Esophagus muscularis mucosa (tissue), 4 donors: ENCODE measurements around the gene RASL12. TPM values are rescaled to one million over a fixed set of nuclear protein-coding genes. Genes with fewer than 3 reads are reported as not detected.
A peak's percentile ranks its signal among the peaks of the same experiment; 100 is the strongest.

ENCODE experiments used
- DNase-seq: peaks from one replicate; pipeline ENCODE4 v3.0.0-alpha.2; 2017; ENCODE audit errors: extremely low spot score
- H3K27ac ChIP-seq, 4 donors: fragments of 200-600 bp; sonication (generic); replicated peaks in 1 of 4; 1 replicate in 3 of 4; 2 replicates in 1 of 4; pipeline ENCODE4 v1.5.1; 2016 to 2019; ENCODE audit warnings: mild to moderate bottlenecking in 1 of 4
- H3K27me3 ChIP-seq, 4 donors: fragments of 200-600 bp; sonication (generic); one replicate each; pipeline versions ENCODE4 v1.5.1 to v1.6.0; 2016 to 2019
- H3K36me3 ChIP-seq, 4 donors: fragments of 200-600 bp; sonication (generic); one replicate each; pipeline ENCODE4 v1.5.1; 2016 to 2019
- H3K4me1 ChIP-seq, 4 donors: fragments of 200-600 bp; sonication (generic); one replicate each; pipeline ENCODE4 v1.5.1; 2016 to 2019
- H3K4me3 ChIP-seq, 4 donors: fragments of 200-600 bp; sonication (generic); 1 replicate in 2 of 4; 2 replicates in 2 of 4; pipeline ENCODE4 v1.5.1; 2016 to 2019; ENCODE audit warnings: mild to moderate bottlenecking in 4 of 4, moderate library complexity in 1 of 4
- H3K9me3 ChIP-seq, 4 donors: fragments of 200-600 bp; sonication (generic); 1 replicate in 3 of 4; 2 replicates in 1 of 4; pipeline ENCODE4 v1.5.1; 2016 to 2019
- EP300 ChIP-seq: sonication (generic); formaldehyde crosslinking; IDR thresholded peaks from one replicate; pipeline ENCODE4 v1.6.1; 2017; ENCODE audit warnings: antibody characterized with exemption
- POLR2A ChIP-seq: fragments of 450-650 bp; IDR thresholded peaks from one replicate; pipeline ENCODE4 v1.6.1; 2017; ENCODE audit warnings: antibody characterized with exemption, moderate library complexity, mild to moderate bottlenecking, low read depth
- POLR2AphosphoS5 ChIP-seq, 2 donors: sonication (generic); formaldehyde crosslinking; IDR thresholded peaks; one replicate each; pipeline ENCODE4 v1.6.1; 2017; ENCODE audit warnings: antibody characterized with exemption in 2 of 2
- WGBS: methylation state at CpG from one replicate; pipeline ENCODE4 v1.1.5; 2018; 5-methylcytosine and 5-hydroxymethylcytosine counted together
- intact Hi-C: fragments of 100-400 bp; cut with DNase I; formaldehyde crosslinking; loops from one replicate; pipeline ENCODE4 v1.15.1; 2023
- total RNA-seq, 4 donors: library from RNA; depleted of rRNA; stranded (reverse); fragments of >200 nt; gene quantifications; one replicate each; pipeline versions ENCODE4 v1.1.0 to v1.2.1, GENCODE V29; 2016
- TF ChIP-seq, protein P1 (sequence below), 3 experiments: fragments of 200-600 bp in 2 of 3; fragments of 450-650 bp in 1 of 3; sonication (generic) in 2 of 3; IDR thresholded peaks; one replicate each; pipeline ENCODE4 v1.5.1; 2017 to 2019; ENCODE audit warnings: antibody characterized with exemption in 3 of 3, mild to moderate bottlenecking in 2 of 3, moderate library complexity in 1 of 3

RASL12 gene
- total RNA-seq, 4 donors from 2014 or later, result 123 to 216 (median 198) TPM

DNA sequence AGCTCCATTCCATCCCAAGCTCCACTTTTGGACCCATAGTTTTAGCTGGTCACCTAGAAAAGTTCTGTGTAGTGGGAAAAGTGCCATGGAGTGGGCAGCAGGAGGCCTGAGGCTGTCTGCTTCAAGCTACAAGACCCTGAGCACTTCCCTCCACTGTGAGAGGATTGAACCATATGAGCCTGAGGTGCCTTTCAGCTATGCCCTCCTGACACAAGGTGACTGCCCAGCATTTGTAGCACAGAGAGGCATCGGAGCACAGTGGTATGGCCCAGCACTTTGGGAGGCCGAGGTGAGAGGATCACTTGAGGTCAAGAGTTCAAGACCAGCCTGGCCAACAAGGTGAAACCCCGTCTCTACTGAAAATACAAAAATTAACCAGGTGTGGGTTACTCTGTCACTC, 4.8 kb upstream of the RASL12 start:
- H3K36me3 ChIP-seq, result no peaks in the 10 kb centered on the region
- intact Hi-C loops, result no loop called here
- peaks cover 62 to 73% (median 63%) of the 10 kb centered on the region in 4 donors for H3K4me1 ChIP-seq
- no peak overlapping the region for H3K4me3 ChIP-seq
- peaks cover 0 to 13% (median 0%) of the 10 kb centered on the region in 4 donors for H3K27me3 ChIP-seq
- TF ChIP-seq, protein P1, sequence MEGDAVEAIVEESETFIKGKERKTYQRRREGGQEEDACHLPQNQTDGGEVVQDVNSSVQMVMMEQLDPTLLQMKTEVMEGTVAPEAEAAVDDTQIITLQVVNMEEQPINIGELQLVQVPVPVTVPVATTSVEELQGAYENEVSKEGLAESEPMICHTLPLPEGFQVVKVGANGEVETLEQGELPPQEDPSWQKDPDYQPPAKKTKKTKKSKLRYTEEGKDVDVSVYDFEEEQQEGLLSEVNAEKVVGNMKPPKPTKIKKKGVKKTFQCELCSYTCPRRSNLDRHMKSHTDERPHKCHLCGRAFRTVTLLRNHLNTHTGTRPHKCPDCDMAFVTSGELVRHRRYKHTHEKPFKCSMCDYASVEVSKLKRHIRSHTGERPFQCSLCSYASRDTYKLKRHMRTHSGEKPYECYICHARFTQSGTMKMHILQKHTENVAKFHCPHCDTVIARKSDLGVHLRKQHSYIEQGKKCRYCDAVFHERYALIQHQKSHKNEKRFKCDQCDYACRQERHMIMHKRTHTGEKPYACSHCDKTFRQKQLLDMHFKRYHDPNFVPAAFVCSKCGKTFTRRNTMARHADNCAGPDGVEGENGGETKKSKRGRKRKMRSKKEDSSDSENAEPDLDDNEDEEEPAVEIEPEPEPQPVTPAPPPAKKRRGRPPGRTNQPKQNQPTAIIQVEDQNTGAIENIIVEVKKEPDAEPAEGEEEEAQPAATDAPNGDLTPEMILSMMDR (IDR thresholded peaks at IDR 0.05), result no peak
- no peak for TF ChIP-seq POLR2A
- TF ChIP-seq POLR2AphosphoS5 (IDR thresholded peaks at IDR 0.05), result no peak
- no peak for TF ChIP-seq EP300
- DNase-seq, result no peak
- H3K27ac ChIP-seq, result peak overlapping the region; percentile 95 to 98 (median 96)
- WGBS, result 100% methylated on average over 3 of the region's 3 CpGs
- H3K9me3 ChIP-seq, result no peaks in the 10 kb centered on the region

DNA sequence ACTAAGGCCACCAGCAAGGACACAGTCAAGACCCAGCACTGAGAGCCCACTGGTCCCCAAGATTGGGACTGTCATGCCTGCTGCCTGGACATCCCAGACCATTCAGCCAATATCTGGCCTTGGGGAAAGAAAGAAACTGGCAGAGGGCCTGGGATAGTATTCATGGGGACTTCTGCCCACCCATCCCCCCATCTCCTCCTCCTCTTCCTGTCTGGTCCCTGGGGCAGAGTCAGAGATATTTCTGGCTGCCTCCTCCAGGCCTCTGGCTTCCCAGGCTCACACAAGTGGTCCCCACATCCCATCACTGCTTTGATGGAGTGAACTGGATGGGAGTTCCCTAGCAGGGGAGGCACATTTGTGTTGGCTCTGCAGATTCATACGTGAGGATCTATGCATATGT, 4.2 kb upstream of the RASL12 start:
- intact Hi-C loops, result no loop called here
- Histone ChIP-seq H3K27me3 (peaks cover 0 to 7% (median 0%) of the 10 kb centered on the region in 4 donors), H3K27ac (peak overlapping the region; percentile 95 to 98 (median 96)), H3K4me3 (no peak overlapping the region), H3K36me3 (no peaks in the 10 kb centered on the region), H3K9me3 (no peaks in the 10 kb centered on the region), H3K4me1 (peaks cover 56 to 71% (median 60%) of the 10 kb centered on the region in 4 donors)
- WGBS, result no CpG with 5 or more reads among the region's 1 CpG
- no peak for DNase-seq
- TF ChIP-seq POLR2A (no peak), EP300 (no peak), POLR2AphosphoS5 (IDR thresholded peaks at IDR 0.05) (no peak)
- TF ChIP-seq, protein P1 (IDR thresholded peaks at IDR 0.05), result no peak

DNA sequence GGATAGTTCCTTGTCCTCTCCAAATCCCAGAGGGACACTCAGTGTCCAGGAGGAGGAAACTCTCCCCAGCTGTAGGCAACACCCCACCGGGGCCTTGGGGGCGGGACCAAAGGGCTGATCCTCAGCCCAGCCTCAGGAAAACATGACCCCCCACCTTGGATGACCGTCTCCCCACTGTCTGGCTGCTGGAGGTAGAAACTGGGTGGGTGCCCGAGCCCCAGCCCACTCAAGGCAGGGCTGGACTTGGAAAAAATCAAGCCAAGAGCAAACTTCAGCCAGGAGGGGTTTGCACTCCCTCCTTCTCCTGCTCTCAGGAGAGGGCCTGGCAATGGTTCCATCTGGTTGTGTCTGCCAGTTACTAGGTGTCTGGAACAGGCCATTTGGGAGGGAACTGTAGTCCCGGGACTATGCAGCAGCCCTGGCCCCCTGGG, 3.6 kb upstream of the RASL12 start:
- H3K27me3 ChIP-seq, result peaks cover 0 to under 1% (median 0%) of the 10 kb centered on the region in 4 donors
- H3K27ac ChIP-seq, result peak overlapping the region; percentile 95 to 98 (median 96)
- no CpG with 5 or more reads among the region's 5 CpGs for WGBS
- TF ChIP-seq POLR2AphosphoS5 (IDR thresholded peaks at IDR 0.05) (peak; percentile 7 to 28), EP300 (no peak), POLR2A (no peak)
- TF ChIP-seq, protein P1 (IDR thresholded peaks at IDR 0.05), result no peak
- H3K4me3 ChIP-seq, result no peak overlapping the region
- peaks cover 50 to 65% (median 54%) of the 10 kb centered on the region in 4 donors for H3K4me1 ChIP-seq
- no peaks in the 10 kb centered on the region for H3K9me3 ChIP-seq
- intact Hi-C loops, result no loop called here
- H3K36me3 ChIP-seq, result no peaks in the 10 kb centered on the region
- DNase-seq, result no peak

DNA sequence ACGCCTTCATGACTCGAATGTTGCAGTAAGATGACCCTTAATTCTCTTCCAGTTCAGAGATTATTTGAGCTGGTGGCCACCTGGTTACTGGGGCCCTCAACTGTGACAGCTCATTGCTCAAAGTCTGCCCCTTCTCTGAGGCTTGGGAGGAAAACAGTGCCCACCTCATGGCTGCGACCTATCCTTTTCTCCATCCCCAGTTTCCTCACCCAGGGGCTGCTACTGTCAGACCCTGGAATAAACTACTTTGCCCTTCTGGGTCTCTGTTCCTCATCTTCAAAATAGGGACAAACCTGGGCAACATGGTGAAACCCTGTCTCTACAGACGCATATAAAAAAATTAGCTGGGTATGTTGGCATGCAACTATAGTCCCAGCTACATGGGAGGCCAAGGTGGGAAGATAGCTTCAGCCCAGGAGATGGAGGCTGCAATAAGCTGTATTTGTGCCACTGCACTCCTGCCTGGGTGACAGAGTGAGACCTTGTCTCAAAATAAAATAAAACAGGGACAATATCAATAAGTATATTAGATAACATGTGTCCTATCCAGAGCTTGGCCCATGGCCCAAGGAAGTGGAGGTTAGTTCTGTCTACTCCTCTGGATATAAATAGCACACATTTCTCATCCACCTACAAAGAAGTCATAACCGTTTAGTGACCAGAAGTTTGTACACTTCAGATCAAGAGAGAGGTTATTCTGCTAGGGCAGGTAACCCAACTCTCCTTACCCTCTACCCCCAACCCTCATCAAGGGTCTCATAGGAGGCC, 2.2 kb upstream of the RASL12 start:
- H3K27ac ChIP-seq, result peak overlapping the region; percentile 95 to 98 (median 96)
- DNase-seq, result no peak
- H3K36me3 ChIP-seq, result no peaks in the 10 kb centered on the region
- no peaks in the 10 kb centered on the region for H3K9me3 ChIP-seq
- H3K4me1 ChIP-seq, result peaks cover 59 to 69% (median 66%) of the 10 kb centered on the region in 4 donors
- intact Hi-C loops, result no loop called here
- TF ChIP-seq EP300 (no peak), POLR2AphosphoS5 (IDR thresholded peaks at IDR 0.05) (no peak), POLR2A (no peak)
- TF ChIP-seq, protein P1 (IDR thresholded peaks at IDR 0.05), result no peak
- 66% methylated on average over 5 of the region's 5 CpGs for WGBS
- no peak overlapping the region for H3K4me3 ChIP-seq
- H3K27me3 ChIP-seq, result no peaks in the 10 kb centered on the region
